ENCODE results near the gene CCDC142.
A peak's percentile ranks its signal among the peaks of the same experiment; 100 is the strongest.

CCDC142 gene, protein sequence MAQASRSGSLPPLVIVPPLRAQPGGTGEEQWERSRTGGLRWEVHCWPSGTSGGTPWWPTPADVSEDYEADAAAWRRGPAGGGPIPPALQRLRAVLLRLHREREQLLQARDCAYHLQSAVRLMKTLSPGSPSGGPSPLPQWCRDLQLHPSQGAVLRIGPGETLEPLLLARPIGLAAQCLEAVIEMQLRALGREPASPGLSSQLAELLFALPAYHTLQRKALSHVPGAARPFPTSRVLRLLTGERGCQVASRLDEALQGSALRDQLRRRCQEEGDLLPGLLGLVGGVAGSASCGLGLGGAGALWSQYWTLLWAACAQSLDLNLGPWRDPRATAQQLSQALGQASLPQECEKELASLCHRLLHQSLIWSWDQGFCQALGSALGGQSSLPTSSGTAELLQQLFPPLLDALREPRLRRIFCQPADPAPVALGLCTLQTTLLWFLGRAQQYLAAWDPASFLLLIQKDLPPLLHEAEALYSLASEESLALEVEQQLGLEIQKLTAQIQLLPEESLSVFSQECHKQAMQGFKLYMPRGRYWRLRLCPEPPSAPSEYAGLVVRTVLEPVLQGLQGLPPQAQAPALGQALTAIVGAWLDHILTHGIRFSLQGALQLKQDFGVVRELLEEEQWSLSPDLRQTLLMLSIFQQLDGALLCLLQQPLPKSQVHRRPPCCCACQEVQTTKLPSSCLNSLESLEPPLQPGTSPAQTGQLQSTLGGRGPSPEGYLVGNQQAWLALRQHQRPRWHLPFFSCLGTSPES

DNA sequence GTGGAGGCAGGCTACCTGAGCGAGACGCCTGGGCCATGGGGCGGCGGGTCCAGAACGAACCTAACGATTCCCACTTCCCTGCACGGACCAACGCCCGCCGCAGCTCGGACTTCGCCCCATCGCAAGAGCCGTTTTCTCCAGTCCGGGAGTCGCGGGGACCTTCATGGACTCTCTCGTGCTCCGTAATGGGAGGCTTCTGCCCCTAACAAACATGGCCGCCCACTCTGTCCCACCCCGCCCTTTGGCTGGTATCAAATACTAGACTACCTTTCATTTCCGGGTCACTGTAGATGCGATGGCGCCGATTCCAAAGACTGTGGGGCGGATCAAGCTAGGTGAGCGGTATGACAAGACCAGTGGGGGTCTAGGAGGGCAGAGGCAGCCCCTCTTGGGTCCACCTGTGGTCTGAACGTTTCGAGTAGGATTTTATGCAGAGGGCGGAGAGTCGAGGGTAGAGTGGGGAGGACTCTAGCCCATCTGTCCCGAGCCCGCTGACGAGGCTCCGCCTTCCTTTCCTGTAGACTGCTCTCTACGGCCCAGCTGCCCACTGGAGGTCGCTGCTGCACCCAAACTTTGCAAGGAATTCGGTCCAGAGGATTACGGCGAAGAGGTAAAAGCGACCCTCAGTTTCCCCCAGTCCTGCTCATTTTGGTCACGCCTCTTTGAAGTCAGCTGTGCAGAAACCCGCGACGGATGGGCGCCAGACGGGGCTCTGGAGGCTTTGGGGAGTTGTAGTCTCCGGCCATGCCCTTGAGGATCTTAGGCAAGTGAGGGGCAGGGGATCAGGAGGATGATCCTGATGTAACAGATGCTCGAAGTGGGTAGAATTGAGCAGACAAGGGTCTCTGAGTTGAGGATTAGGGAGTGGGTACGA lies at the start of gene CCDC142, which contains the start of gene TTC31:
TSS of gene CCDC142 (minus strand) at position 198 of the 874 bp plus-strand sequence. CDS start at position 37, 161 bp downstream.
TSS of gene TTC31 (plus strand) at position 281 of the 874 bp plus-strand sequence. CDS start at position 296, 15 bp downstream.
- TF ChIP-seq, protein P1, sequence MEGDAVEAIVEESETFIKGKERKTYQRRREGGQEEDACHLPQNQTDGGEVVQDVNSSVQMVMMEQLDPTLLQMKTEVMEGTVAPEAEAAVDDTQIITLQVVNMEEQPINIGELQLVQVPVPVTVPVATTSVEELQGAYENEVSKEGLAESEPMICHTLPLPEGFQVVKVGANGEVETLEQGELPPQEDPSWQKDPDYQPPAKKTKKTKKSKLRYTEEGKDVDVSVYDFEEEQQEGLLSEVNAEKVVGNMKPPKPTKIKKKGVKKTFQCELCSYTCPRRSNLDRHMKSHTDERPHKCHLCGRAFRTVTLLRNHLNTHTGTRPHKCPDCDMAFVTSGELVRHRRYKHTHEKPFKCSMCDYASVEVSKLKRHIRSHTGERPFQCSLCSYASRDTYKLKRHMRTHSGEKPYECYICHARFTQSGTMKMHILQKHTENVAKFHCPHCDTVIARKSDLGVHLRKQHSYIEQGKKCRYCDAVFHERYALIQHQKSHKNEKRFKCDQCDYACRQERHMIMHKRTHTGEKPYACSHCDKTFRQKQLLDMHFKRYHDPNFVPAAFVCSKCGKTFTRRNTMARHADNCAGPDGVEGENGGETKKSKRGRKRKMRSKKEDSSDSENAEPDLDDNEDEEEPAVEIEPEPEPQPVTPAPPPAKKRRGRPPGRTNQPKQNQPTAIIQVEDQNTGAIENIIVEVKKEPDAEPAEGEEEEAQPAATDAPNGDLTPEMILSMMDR (IDR thresholded peaks at IDR 0.05; ENCODE audit: borderline replicate concordance, insufficient read depth, low read depth, low read length) = peak; percentile 96
- peak within 1 kb of the TSS; percentile 58 for H3K4me3 ChIP-seq (ENCODE audit: low read depth, low read length)

DNA sequence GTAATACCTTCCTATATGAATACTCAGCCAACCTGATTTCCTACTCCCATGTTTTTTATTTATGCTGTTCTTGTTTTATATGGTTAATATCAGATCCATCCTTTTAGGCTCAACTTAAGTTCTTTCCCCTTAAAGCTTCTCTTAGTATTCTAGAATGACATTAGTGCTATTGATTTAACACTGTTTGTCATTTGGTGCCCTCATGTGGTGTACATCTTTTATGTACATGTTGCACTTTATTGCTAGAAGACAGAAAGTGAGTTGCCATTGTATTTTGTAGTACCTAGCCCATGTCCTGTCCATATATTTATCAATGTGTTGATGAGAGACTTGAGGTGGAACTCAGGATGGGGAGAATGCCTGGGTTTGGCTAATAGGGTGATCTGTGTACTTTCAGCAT lies 49.4 kb upstream of the CCDC142 start:
- TF ChIP-seq, protein P1 (IDR thresholded peaks at IDR 0.05; ENCODE audit: borderline replicate concordance, insufficient read depth, low read depth, low read length) = peak; percentile 11; the same call in 1 of the 2 replicates
- no peak overlapping the region for H3K4me3 ChIP-seq (ENCODE audit: low read depth, low read length)

DNA sequence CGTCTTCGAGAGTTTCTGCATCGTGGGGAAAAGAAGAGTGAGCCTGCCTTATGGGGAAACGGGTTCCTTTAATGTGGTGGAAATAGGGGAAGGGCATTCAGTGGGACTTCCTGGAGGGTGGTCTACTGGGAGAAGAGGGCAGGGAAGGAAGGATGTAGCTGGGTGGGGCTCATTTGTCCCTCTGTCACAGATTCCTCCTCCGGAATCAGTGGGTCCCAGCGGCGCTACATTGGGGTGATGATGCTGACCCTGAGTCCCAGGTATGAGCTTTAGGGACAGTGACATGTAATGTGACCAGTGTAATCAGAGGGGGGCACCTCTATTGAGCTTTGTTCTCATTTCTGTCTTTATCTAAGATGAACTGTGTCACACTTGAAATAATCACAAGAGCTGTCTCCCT lies 48.9 kb upstream of the CCDC142 start:
- H3K4me3 ChIP-seq (ENCODE audit: low read depth, low read length) = peak overlapping the region; percentile 82
- TF ChIP-seq, protein P1 (IDR thresholded peaks at IDR 0.05; ENCODE audit: borderline replicate concordance, insufficient read depth, low read depth, low read length) = no peak

DNA sequence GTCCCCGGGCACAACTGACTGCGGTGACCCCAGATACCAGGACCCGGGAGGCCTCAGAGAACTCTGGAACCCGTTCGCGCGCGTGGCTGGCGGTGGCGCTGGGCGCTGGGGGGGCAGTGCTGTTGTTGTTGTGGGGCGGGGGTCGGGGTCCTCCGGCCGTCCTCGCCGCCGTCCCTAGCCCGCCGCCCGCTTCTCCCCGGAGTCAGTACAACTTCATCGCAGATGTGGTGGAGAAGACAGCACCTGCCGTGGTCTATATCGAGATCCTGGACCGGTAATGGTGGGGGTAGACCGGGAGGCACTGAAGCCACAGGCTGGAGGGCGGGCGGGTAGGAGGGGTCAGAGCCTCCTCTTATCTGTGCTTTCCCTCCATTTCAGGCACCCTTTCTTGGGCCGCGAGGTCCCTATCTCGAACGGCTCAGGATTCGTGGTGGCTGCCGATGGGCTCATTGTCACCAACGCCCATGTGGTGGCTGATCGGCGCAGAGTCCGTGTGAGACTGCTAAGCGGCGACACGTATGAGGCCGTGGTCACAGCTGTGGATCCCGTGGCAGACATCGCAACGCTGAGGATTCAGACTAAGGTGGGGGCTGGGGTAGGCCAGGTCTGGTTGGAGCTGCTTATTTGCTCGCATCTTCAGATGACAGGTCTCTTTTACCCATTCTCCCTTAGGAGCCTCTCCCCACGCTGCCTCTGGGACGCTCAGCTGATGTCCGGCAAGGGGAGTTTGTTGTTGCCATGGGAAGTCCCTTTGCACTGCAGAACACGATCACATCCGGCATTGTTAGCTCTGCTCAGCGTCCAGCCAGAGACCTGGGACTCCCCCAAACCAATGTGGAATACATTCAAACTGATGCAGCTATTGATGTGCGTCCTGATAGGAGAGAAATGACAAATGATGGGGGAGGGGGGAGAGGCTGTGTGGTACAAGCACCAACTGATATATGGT lies 47.7 kb upstream of the CCDC142 start:
- TF ChIP-seq, protein P1 (IDR thresholded peaks at IDR 0.05; ENCODE audit: borderline replicate concordance, insufficient read depth, low read depth, low read length) = no peak
- peak overlapping the region; percentile 82 for H3K4me3 ChIP-seq (ENCODE audit: low read depth, low read length)

DNA sequence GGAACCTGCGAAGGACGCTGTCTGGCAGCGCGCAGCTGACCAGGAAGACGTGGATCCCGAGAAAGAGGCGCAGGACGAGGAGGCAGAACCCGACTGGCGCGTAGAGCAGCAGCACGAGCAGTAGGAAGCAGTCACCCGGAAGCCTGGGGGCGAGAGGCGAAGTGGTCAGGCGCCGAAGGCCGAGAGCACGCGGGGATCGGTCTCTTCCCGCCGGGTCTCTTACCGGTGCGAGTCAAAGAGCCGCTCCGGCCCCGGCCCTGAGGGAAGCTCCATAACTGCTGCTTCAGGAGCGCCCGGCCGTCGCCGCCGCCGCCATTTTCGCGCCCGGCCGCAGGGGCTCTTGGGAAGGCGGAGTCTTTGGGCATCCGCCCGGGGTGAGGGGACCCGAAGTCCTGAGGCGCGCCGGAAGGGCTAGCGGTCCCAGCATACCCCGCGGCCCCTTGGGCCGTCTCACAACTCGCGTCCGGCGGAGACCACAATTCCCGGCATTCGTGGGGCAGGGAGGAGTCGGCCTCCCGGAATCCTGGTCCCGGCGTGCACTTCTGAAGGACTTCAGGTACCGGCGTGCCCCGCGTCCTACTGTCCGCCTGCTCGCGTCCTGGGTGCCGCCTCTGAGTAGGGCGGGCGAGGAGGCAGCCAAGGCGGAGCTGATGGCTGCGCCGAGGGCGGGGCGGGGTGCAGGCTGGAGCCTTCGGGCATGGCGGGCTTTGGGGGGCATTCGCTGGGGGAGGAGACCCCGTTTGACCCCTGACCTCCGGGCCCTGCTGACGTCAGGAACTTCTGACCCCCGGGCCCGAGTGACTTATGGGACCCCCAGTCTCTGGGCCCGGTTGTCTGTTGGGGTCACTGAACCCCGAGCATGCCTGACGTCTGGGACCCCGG lies 46.8 kb upstream of the CCDC142 start, which contains the start of the genes AUP1 and HTRA2:
TSS of gene AUP1 (minus strand) at position 350 of the 882 bp plus-strand sequence. CDS start at position 273, 77 bp downstream.
TSS of gene HTRA2 (plus strand) at position 577 of the 882 bp plus-strand sequence. CDS start at position 651, 74 bp downstream.
- H3K4me3 ChIP-seq (ENCODE audit: low read depth, low read length) = peak within 1 kb of the TSS; percentile 82
- TF ChIP-seq, protein P1 (IDR thresholded peaks at IDR 0.05; ENCODE audit: borderline replicate concordance, insufficient read depth, low read depth, low read length) = no peak
